ENCODE measurements around the gene MLLT1.

MLLT1 gene

DNA sequence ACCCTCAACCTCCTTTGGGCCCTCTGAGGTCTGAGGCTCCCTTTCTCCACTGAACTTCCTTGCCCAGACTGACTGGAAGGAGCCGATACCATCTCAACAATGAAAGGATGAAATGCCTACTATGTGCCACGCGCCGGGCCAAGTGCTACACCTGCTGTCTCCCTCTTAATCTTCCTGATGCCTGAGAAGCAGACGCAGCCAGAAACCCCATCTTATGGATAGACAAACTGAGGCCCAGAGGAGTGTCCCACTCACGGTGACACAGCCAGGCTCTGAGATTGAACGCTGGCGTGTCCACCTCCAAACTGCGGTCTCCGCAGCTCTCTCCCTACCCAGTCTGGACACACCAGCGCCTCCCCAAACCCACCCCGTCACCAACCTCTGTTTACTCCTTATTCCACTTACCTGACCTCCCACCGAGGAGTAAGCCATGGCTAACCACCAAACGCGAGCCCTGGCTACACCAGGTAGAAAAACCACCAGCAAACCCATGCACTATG lies 20.9 kb downstream of the MLLT1 start:
- DNase-seq, result no peak

DNA sequence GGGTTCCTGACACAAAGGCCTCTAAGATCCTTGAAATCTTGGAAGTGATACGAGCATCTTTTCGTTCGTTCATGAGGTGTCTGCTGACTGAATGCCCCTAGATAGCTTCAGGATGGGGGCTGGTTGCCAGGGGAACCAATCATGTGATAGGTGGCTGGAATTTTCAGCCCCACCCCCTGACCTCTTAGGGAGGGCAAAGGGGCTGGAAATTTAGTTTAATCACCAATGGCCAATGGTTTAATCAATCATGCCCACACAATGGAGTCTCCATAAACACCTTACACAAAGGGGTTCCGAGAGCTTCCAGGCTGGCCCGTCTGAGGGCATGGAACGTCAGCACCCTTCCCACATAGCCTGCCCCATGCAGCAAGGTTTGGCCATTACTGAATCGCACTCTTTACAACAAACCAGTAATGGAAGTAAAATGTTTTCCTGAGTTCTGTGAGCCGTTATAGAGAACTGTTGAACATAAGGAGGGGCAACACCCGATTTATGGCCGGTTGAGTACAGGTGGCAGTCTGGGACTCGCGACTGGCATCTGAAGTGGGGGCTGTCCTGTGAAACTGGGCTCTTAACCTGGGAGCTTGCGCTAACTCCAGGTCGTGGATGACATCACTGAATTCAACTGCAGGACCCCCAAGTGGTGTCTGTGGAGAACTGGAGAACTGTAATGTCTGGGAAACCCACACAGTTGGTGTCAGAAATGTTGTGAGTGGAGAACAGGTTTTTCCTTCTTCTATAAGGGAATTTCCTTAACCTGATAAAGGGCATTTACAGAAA lies 25.6 kb downstream of the MLLT1 start:
- no peak for ATAC-seq
- no peak for DNase-seq

More for the DNA sequence above, 20.9 kb downstream of the MLLT1 start:
- no peak for ATAC-seq

DNA sequence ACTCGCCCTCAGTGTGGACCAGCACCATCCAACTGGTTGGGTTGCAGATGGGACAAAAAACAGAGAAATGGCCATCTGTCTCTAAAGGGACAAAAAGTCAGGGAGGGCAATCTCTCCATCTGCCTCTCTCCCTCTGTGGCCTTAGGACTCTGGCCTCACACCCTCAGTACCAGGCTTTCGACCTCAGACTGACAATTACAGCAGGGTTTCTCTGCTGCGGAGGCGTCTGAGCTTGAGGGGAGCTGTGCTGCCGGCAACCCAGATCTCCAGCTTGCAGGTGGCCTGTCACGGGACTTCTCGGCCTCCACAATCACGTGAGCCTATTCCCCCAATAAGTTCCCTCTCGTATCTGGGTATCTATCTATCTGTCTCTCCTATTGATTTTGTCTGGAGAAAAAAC lies 27.7 kb downstream of the MLLT1 start:
- no peak for ATAC-seq
- no peak for DNase-seq

DNA sequence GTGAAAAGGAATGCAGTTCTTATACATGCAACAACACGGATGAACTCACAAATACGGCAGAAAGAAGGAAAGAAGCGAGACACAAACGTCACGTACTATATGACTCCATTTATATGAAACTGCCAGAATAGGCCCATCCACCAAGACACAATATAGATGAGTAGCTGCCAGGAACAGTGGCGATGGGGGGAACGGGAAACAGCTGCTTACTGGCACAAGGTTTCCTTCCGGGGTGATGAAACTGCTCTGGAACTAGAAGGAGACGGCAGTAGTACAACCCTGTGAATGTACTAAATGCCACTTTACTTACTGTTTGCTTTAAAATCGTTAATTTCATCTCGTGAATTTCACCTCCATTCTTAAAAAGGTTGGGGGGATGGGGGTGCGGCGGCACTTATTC lies 28.9 kb downstream of the MLLT1 start:
- ATAC-seq (no peak), DNase-seq (no peak)

DNA sequence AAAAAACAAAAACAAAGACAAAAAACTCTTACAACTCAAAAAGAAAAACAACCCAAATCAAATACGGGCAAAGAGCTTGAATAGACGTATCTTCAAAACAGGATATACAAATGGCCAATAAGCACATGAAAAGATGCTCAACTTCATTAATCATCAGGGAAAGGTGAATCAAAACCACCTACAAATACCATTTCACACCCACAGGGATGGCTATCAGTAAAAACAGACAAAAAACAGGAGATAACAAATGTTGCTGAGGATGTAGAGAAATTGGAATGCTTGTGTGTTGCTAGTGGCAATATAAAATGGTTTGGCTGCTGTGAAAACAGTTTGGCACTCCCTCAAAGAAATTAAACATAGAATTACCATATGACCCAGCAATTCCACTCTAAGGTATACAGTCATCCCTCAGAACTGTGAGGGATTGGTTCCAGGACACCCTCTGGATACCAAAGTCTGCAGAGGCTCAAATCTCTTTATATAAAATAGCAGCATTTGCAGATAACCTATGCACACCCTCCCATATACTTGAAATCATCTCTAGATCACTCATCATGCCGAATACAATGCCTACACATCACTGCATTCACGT lies 29.7 kb downstream of the MLLT1 start:
- DNase-seq, result no peak
- peak; percentile 59 for ATAC-seq

DNA sequence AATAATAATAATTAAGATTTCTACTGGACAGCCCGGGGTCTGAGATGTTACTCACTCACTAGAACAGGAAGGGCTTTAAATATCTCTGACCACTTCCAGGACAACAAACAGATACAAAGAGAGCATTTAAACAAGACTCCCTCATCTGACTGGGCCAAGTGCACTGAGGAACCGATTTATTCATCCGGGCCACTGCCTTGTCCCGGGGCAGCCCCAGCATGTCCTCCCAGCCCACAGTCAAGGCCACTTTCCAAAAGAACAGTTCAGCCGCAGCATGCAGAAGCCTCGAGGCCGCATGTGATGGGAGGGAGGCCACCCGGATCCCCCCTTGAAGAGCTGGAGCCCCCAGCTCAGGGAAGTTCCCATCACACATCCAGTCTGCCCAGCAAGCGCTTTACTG lies 30.5 kb downstream of the MLLT1 start:
- ATAC-seq, result no peak
- no peak for DNase-seq

DNA sequence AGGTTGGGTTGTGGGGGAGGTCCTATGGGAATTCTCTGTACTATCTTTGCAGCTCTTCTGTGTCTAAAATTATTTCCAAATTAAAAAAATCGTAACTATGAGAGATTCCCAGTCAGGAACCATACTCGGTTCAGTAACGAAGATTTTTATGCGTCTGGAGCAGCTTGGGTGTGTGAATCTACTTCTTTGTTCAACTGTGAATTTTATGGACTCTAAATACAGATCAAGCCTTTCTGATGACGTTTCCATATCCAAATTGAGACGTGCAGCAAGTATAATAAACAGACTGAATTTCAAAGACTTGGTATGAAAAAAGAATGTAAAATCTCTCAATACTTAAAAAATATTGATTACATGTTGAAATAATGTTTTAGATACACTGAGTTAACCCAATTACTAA lies 30.9 kb downstream of the MLLT1 start:
- no peak for ATAC-seq

DNA sequence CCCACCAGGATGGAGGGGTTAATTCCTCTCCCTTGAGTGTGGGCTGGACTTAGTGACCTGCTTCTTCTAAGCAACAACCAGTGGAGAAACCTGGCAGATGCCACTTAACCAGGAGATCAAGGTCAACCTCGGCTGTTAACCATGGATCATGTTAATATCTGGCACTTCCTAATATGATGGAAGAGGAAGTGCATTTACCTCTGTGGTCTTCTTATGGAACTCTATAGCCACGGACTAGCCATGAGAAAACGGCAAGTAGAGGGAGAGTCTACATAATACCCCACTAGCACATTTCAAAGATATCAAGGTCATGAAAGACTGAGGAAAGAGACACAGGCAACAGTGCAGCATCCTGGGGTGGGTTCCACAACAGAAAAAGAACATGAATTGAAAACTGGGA lies 31.4 kb downstream of the MLLT1 start:
- ATAC-seq (no peak), DNase-seq (no peak)

More for the DNA sequence above, 30.9 kb downstream of the MLLT1 start:
- DNase-seq, result no peak

DNA sequence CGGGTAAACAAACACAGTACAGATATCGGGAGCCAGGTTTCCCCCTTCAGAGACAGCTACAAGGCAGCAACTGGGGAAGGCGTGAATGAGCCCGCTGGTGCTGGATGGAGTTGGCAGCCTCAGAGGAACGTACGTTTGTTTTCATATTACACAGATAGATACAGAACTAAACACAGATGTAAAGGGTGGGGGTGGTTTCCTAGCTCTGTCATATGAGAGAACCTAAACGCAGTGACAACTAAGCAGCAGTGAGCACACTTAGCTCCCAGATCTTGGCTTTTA lies 32.8 kb downstream of the MLLT1 start:
- no peak for ATAC-seq
- DNase-seq, result no peak

DNA sequence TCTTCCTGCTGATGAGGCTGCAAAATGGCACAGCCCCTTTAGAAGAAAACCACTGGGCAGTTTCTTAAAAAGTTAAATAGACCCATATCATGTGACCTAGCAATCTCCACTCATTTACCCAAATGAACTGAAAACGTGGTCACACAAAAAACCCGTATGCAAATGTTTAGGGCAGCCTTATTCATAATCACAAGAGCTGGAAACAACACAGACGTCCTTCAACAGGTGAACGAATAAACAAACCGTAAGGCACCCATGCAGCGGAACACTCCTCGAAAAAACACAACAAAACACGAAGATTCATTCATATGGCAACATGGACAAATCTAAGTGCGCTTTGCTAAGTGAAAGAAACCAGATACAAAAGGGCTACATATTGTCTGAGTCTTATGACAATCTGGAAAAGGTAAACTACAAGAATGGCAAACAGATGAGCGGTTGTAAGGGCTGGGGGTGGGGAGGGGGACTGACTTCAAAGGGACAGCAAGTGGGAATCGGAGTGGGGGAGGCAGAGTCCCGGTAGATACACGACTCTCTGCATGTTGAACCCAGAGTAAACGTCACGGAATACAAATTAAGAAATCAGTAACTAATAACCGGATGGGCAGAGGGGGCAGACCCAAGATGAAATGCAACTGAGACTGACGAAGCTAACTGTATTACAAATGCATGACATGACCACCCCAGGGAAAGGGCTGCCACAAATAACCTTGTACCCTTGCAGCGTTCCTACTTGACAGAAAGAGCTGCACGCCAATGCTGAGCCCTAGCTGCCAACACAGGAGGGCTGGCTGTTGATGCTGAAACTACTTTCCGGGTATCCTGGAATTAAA lies 33.4 kb downstream of the MLLT1 start:
- ATAC-seq (no peak), DNase-seq (no peak)

DNA sequence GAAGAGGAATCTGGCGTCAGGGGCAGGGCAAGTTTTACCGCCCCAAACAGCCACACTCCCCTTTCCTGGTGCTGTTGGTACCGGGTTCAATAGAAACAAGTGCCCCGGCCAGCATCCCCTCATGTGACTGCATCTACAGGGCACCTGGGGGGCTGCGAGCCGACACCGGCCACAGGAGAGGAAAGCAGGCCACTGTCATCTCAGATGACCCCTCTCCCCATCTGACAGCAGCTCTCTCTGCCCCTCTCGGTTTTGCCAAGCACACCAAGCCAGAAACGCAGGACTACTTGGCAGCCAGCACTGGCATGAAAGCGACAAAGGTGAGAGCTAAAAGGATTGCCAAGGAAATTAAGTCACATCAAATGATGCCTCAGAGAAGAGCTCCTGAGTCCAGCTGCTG lies 37.1 kb downstream of the MLLT1 start:
- DNase-seq, result no peak
- no peak for ATAC-seq

DNA sequence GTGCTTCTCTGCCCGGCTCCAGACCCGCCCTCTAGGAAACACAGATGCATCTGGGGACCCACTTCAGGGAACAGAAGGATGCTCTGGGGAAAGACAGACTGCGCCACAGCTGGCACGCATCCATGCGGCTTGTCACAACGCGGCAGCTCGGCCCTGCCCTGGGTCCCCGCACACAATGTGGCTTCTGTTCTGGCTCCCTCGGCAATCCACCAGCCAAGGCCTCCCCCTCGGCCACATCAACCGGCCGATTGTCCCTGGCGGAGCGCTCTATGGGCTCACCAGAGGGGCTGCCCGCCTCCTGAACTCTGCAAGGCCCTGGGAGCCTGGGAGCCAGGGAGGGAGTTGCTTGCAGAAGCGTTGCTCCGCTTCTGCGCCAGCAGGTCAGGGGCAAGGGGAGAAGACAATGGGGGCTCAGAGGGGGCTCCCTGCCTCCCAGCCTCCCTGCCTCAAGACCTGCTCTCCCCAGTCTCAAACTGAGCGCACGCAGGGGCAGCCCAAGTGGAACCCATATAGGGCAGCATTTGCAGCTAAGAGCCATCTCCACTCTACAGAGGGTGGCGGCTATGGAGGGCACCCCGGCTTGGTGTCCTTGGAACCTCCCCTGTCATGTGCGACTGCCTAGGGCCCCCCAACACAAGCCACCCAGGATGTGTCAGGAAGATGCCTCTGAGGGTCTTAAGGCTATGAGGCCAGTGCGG lies 37.9 kb downstream of the MLLT1 start:
- DNase-seq, result no peak
- ATAC-seq, result no peak

DNA sequence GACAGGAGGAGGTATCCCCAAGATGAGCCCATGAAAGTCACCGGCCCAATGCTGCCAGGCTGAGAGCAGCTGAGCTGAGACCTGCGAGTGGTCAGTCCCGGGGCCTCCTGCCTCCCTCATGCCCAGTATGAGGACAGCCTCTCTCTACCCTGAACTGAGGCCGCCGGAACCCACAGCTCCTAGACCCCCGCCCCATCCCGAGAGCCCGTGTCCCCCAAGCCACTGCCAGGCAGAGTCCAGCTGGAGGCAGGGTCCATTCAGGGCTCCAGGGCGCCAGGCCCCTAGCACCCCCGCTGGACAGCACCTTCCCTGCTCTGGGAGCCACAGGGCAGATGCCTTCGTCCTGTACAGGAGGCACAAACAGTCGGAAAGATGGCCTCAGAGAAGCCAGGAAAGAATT lies 38.7 kb downstream of the MLLT1 start:
- ATAC-seq, result no peak
- no peak for DNase-seq

DNA sequence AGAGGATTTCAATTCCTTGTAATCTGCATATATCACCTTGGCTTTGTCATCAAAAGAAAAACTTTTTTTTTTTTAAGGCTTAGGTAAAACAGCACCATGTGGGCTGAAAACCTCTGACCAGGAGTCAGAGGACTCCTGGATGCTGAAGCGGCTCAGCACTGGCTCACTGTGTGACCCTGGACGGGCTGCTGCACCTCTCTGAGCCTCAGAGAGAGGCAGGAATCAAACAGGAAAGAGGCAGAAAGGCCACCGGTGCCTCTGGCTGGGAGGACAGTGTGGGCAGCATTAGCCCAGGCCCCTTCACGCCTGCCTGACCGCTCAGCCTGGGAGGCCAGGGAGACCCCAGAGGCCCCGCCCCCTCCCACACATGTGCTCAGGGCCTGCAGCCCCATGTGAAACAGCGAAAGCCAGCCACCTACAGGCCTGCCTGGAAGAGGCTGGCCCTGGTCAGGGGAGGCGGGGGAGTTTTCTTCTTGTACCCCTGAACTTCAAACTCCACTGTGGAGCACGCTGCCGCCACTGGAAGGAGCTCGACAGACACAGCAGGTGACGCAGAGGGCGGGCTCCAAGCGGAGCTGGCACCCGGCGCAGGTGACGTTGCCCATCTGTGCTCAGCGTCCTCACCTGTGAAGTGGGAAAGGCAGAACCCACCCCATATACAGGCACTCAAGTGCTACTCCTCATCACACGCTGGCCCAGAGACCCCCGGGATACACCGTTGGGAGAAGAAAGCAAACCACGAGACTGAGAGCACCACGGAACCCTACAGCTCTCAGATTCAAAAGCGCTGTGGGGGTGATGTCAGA lies 39.7 kb downstream of the MLLT1 start:
- ATAC-seq (no peak), DNase-seq (no peak)

DNA sequence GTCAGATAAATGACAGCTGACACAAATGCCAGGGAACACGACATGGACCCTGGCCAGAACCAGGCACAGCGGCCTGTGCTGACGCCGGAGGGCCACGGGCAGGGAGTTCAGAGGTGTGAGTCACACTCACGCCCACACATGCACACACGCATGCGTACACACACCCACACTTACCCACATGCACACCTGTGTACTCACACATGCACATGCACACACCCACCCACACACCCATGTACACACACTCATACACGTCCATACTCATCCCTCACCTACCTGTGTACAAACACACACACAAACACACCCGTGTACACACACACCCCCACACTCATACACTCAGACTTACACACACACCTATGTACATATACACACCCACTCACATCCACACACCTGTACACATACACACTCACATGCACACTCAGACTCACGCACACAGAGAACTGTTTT lies 40.4 kb downstream of the MLLT1 start:
- ATAC-seq (no peak), DNase-seq (no peak)

DNA sequence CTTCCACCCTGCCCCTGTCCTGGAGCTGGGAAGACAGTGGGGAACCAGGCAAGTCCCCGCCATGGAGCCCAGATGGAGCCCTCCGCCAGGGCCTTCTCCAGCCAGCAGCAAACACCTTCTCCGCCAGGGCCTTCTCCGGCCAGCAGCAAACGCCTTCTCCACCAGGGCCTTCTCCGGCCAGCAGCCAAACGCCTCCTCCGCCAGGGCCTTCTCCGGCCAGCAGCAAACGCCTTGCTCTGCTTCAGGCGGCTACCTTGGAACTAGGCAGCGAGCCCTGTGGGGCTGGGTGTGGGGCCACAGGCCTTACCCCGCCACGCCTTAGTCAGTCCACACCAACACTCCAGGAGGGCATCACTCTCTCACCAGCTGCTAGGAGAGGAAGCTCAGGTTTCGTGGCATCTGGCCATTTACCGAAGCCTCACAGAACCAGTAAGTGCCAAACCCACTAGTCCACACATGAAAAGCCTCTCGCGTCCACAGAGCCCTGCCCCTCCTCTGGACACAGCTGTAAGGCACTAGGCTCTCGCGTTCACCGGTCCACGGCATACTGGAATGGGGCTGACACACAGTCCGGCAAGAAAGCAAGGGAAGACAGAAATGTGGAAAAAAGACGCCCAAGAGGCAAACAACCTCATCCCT lies 41.0 kb downstream of the MLLT1 start:
- DNase-seq, result no peak

DNA sequence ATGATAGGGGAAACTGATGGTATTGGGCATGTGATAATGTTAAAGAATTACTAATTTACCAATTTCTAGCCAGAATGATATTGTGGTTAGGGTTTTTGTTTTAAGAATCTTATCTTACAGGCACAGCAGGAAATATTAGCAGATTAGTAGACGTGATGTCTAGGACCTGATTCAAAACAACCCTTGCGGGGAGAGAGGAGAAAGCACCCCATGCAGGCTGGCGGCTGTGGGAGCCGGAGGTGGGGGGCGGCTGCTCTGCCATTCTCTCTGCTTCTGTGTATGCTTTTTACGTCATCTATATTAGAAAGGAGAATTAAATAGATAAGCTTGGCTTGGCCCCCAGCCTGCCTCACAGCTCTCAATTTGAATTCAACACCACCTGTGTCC lies 41.5 kb downstream of the MLLT1 start:
- DNase-seq (no peak), ATAC-seq (no peak)

More for the DNA sequence above, 41.0 kb downstream of the MLLT1 start:
- no peak for ATAC-seq

DNA sequence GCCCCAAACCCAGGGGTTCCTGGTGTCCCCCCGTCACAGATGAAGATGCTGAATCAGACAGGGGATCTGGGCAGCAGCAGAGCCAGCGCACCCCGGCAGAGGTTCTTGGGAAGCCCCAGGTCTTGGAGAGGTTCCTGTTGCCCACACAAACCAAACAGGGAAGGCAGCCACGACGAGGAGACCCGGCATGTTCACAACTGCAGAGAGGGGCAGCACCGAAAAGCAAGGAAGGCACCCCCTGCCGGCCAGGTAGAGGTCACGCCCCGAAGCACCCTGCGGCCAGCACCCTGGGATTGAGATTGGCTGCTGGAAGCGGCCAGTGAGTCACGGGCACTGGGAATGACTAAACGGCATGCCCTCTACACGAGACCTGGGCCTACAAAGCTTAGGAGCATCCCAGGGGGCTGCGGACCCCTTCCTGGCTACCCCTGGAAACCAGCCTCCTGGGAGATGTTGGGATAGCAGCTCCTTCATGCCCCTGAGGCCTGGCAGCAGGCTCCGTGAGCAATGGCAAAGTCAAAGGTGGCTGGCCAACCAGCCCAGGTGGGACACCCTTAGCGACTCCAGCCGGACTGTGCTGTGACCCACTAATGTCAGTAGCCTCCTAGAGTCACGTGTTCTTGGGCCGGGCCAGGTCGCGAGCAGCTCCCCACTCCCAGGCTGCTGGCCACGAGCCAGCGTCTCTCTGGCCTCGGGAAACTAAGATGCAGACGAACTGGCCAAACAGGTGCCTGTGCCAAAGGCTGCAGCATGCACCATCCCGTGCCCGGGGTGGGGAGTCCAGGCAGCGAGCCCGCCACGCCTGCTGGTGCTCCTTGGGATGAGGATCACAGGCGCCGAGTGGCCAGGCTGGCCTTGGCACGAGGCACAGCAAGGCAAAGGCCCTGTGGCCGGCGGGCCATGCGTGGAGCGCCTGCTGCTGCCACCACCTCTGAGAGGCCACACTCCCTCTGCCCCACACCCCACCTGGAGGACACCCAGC lies 43.2 kb downstream of the MLLT1 start:
- ATAC-seq, result no peak
- DNase-seq, result no peak

DNA sequence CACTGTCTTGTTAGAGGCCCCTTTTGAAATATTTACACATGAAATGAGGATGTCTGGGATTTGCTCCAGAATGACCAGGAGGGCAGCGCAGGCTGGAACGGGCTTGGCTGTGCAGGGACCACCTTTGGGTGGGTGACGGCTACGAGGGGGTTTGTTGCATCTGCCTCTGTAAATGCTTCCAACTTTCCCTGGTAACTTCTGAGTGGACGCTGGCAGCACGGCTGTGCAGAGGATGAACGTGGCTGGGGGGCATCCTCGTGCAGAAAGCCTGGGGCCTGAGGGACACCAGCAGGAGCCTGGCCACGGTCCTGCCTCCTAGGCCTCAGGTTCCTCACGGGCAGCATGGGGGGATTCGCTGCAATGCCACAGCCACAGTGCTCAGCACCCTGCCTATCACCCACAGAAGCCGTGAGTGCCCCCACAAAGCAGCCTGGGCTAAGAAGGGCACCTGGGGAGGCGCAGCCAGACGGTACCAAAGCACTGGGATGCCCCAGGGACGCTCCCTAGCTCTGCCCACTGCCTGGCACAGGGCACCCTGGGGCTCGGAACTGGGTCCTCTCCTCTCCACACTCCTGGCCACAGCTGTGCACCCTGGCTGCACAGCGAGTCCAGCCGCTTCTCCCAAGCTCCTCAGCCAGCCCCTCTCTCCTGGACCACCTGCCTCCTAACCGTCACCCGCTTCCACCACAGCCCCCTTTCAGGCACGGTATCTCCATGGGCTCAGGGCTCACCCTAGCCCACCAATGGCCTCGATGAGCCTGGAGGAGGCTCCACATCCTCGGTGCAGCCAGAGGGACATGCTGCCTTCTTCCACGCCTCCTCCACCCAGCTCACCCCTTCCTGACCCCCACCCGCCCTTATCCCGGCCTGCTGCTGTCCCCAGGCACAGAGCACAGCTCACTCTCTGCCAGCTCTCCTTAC lies 44.5 kb downstream of the MLLT1 start:
- ATAC-seq (no peak), DNase-seq (no peak)

Measured in stimulated activated naive CD8-positive, alpha-beta T cell treated with anti-CD3 and anti-CD28 coated beads, Interleukin-15, Interleukin-2, amounts not matched to agents 100 U/mL and 50 U/mL, for 24 hours (primary cell).